K562 (cell line): ENCODE results near the gene ECE2. TPM values are rescaled to one million over a fixed set of nuclear protein-coding genes. Genes with fewer than 3 reads are reported as not detected.
A peak's percentile ranks its signal among the peaks of the same experiment; 100 is the strongest.

ENCODE experiments used
- ARID4B ChIP-seq: sonication (generic); formaldehyde crosslinking; IDR thresholded peaks from 2 replicates; pipeline ENCODE4 v1.8.0; 2022; ENCODE audit warnings: mild to moderate bottlenecking, missing genetic modification reagents
- BMI1 ChIP-seq: fragments of 150-350 bp; IDR thresholded peaks from 2 replicates; pipeline ENCODE4 v1.6.1; 2014; ENCODE audit warnings: low read length
- CTCFL ChIP-seq: IDR thresholded peaks from 2 replicates; pipeline ENCODE4 v1.6.1; 2011; ENCODE audit warnings: borderline replicate concordance, low read depth, mild to moderate bottlenecking, moderate library complexity, low read length; ENCODE audit not compliant: insufficient read depth, poor library complexity, severe bottlenecking
- EP400 ChIP-seq: fragments of 450-650 bp; IDR thresholded peaks from 2 replicates; pipeline ENCODE4 v1.6.1; 2017; ENCODE audit warnings: antibody characterized with exemption, mild to moderate bottlenecking, moderate library complexity
- NFE2 ChIP-seq: IDR thresholded peaks from 2 replicates; pipeline ENCODE4 v1.6.1; 2014; ENCODE audit warnings: antibody characterized with exemption, low read depth
- NFRKB ChIP-seq: fragments of 450-650 bp; IDR thresholded peaks from 2 replicates; pipeline ENCODE4 v1.6.1; 2016; ENCODE audit warnings: low read depth
- POLR2G ChIP-seq: fragments of 200-400 bp; formaldehyde crosslinking; IDR thresholded peaks from 2 replicates; pipeline ENCODE4 v1.6.1; 2017; ENCODE audit warnings: low read depth, mild to moderate bottlenecking, antibody characterized with exemption, low read length, moderate library complexity
- XRCC3 ChIP-seq: fragments of 450-650 bp; IDR thresholded peaks from 2 replicates; pipeline ENCODE4 v1.6.1; 2017; ENCODE audit warnings: mild to moderate bottlenecking, moderate library complexity
- ZBTB11 ChIP-seq, 3 experiments: fragments of 200-800 bp in 1 of 3; fragments of 250-450 bp in 1 of 3; fragments of 450-650 bp in 1 of 3; sonication (Bioruptor Pico) in 1 of 3; sonication (Bioruptor generic) in 1 of 3; formaldehyde crosslinking in 1 of 3; IDR thresholded peaks; 2 replicates each; pipeline versions ENCODE4 v1.6.1 to v1.8.0; 2016 to 2022; ENCODE audit warnings: mild to moderate bottlenecking in 2 of 3, missing genetic modification characterization in 2 of 3, missing compliant biosample characterization in 1 of 3, moderate library complexity in 1 of 3
- ZFP1 ChIP-seq: fragments of 450-650 bp; formaldehyde crosslinking; IDR thresholded peaks from 2 replicates; pipeline ENCODE4 v1.4.0; 2020; ENCODE audit warnings: mild to moderate bottlenecking, mixed read lengths
- ZHX1 ChIP-seq: fragments of 150-350 bp; conservative IDR thresholded peaks from 2 replicates; pipeline ENCODE4 v1.6.1; 2014; ENCODE audit warnings: low read length
- ZKSCAN1 ChIP-seq: fragments of 150-350 bp; IDR thresholded peaks from 2 replicates; pipeline ENCODE4 v1.6.1; 2016; ENCODE audit warnings: low read depth, low read length
- ZNF384 ChIP-seq: IDR thresholded peaks from 2 replicates; pipeline ENCODE4 v1.6.1; 2012; ENCODE audit warnings: low read depth, low read length, improper control_type of control experiment
- polyA plus RNA-seq, 8 experiments: library from polyadenylated mRNA; depleted of rRNA in 4 of 8; stranded (reverse) in 5 of 8; unstranded in 3 of 8; fragments of >200 nt; fragmentation: Nextera tagmentation in 2 of 8; fragmentation: Illumina TruSeq in 1 of 8; extraction: Ambion mirVana in 2 of 8; extraction: Trizol in 1 of 8; gene quantifications; 2 replicates each; pipeline versions ENCODE4 v1.2.1 to v1.2.3, GENCODE V29; 2011 to 2014; ENCODE audit warnings: inconsistent platforms in 1 of 8, missing spikeins in 1 of 8
- total RNA-seq, 7 experiments: library from RNA; depleted of rRNA in 6 of 7; stranded (reverse); fragments of >200 nt in 6 of 7; fragmentation: Illumina TruSeq in 2 of 7; extraction: Trizol in 2 of 7; gene quantifications; 2 replicates each; pipeline versions ENCODE4 v1.2.1 to v1.2.3, GENCODE V29; 2011 to 2021; ENCODE audit warnings: low replicate concordance in 1 of 7

The ECE2 gene
- total and polyA plus RNA-seq, 9 of the 15 experiments (the other 6 are each of a cell fraction or from before 2014, with no cell fraction given) = not detected

- no peak; the same call in 1 of the 2 replicates for TF ChIP-seq ZHX1
- no peak for TF ChIP-seq CTCFL
- peak; percentile 75; the same call in 1 of the 2 replicates for TF ChIP-seq ARID4B (CRISPR knock-in tag)
- TF ChIP-seq XRCC3 = no peak
- TF ChIP-seq NFRKB = peak; percentile 94
- peak; percentile 87 for TF ChIP-seq EP400
- no peak for TF ChIP-seq ZFP1 (CRISPR knock-in tag)
- TF ChIP-seq ZBTB11 (CRISPR knock-in tag; IDR thresholded peaks at IDR 0.05) = peak; percentile 97 to 99 (median 99)
- TF ChIP-seq ZNF384 = 0 out of 2 replicates have a peak, but pooled peaks have one; percentile 35
- 0 out of 2 replicates have a peak, but pooled peaks have one; percentile 41 for TF ChIP-seq ZKSCAN1
- TF ChIP-seq BMI1 = no peak
- peak; percentile 60 for TF ChIP-seq NFE2
- peak; percentile 97 for TF ChIP-seq POLR2G
Observed at GRCh38 chr3:184248454-184249411, 27.1 kb upstream of the ECE2 start, which contains the start of gene ALG3 (continued).
